Measurements from ENCODE around the gene NAB1.

NAB1 gene

DNA sequence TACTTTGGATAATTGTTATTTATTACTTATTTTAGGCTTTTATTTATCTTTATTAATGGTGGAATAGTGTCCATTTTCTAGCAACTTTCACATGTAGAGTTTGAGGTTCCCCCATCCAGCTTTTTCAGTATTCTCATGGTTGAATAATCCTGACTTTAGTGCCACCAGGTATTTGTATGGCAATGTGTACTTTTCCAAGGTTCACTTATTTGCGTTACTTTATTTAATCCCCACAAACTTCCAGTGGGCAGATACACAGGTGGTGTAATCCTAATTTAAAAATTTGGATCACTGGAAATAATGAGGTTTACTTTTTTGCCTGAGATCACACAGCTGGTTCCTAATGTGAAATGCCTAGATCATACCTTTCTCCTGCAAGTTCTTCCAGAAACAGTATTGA is 30.5 kb downstream of the NAB1 start:
- no peak overlapping the region for H3K27ac ChIP-seq (ENCODE audit: low read depth, low read length)
- no peaks in the 10 kb centered on the region for H3K9me3 ChIP-seq (ENCODE audit: low read length)
- H3K9ac ChIP-seq (ENCODE audit: low read length): no peak overlapping the region
- peaks cover 10% of the 10 kb centered on the region for H3K36me3 ChIP-seq (ENCODE audit: insufficient read depth, low read length)
- no peak overlapping the region for H3K4me3 ChIP-seq (ENCODE audit: low read depth in 1 of 2, low read length in 2 of 2)
- peaks cover 14% of the 10 kb centered on the region for H3K4me1 ChIP-seq (ENCODE audit: insufficient read depth, low read length)
- H3K27me3 ChIP-seq (ENCODE audit: control insufficient read depth in 1 of 2, insufficient read depth in 2 of 2, low read length in 2 of 2): no peaks in the 10 kb centered on the region

DNA sequence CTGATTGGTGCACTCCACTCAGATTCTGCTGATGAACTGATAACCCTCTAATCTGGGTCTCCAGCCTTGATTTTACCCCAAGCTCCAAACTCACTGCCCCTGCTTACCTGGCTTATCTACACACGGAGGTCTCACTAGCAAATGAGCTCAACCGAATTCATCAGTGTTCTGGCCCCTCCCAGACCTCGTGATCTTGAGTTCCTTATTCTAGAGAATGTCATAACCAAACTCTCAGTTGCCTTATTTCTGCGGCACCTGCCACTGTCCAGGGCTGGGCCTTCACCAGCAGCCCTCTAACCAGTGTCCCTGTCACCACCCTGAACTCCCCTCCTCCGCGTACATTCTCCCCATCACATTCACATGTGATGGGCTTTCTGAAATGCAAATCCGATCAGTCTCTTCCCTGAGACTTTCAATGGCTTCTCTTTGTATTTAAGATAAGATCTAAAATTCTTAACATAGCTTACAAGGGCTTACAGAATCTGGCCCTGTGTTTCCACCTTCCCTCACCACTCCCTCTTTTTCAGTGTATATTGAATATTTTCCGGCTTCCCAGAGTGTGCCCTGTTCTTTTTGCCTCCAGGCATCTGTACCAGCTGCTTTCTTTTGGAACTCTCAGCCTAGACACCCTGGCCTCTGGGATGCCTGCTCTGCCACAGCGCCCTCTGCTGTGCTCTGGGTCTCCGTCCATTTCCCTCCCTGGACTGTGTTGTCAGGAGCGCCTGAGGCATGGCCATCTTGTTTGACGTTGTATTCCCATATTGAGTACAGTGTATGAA is 31.1 kb downstream of the NAB1 start:
- H3K9ac ChIP-seq (ENCODE audit: low read length): no peak overlapping the region
- peaks cover 4% of the 10 kb centered on the region for H3K36me3 ChIP-seq (ENCODE audit: insufficient read depth, low read length)
- no peak overlapping the region for H3K4me3 ChIP-seq (ENCODE audit: low read depth in 1 of 2, low read length in 2 of 2)
- no peaks in the 10 kb centered on the region for H3K27me3 ChIP-seq (ENCODE audit: control insufficient read depth in 1 of 2, insufficient read depth in 2 of 2, low read length in 2 of 2)
- H3K4me1 ChIP-seq (ENCODE audit: insufficient read depth, low read length): peaks cover 14% of the 10 kb centered on the region
- H3K27ac ChIP-seq (ENCODE audit: low read depth, low read length): no peak overlapping the region
- no peaks in the 10 kb centered on the region for H3K9me3 ChIP-seq (ENCODE audit: low read length)

DNA sequence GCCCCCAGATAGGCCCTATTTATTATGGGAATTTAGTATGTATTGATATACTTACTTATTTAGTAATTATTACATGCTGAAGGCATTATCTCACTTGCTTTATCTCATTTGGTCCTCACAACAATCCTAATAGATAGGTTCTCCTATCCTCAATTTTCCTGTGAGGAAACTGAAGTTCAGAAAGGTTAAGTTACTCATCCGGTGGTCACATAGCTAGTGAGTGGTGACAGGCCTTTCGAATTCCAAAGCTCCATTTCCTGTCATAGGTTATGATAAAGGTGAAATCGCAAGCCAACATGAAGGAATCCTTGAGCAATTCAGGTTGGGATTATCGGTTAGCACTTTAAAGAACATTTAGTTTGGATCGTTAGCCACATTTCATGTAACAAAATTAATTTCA is 33.3 kb downstream of the NAB1 start:
- Histone ChIP-seq H3K9me3 (ENCODE audit: low read length) (no peaks in the 10 kb centered on the region), H3K4me1 (ENCODE audit: insufficient read depth, low read length) (peaks cover 14% of the 10 kb centered on the region), H3K36me3 (ENCODE audit: insufficient read depth, low read length) (peaks cover 6% of the 10 kb centered on the region), H3K9ac (ENCODE audit: low read length) (no peak overlapping the region), H3K4me3 (ENCODE audit: low read depth in 1 of 2, low read length in 2 of 2) (no peak overlapping the region), H3K27ac (ENCODE audit: low read depth, low read length) (no peak overlapping the region), H3K27me3 (ENCODE audit: control insufficient read depth in 1 of 2, insufficient read depth in 2 of 2, low read length in 2 of 2) (no peaks in the 10 kb centered on the region)

DNA sequence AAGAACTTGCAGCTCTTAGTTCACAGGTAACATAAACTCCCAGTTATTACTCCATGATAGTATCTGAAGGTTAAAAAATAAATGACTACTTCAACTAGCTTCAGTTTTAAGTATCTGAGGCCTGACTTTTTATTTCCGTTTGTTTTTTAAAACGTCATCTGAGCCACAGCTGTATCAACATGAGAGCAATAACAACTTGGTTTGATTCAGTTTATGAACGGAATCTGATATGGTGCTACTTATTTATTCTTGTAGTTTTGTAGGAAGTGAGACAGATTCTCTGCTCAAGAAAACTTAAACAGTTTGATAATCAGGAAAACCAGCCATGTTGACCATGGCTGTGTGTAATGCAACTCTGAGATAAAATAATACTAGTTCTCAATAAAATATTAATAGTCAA is 34.9 kb downstream of the NAB1 start:
- Histone ChIP-seq H3K27me3 (ENCODE audit: control insufficient read depth in 1 of 2, insufficient read depth in 2 of 2, low read length in 2 of 2) (no peaks in the 10 kb centered on the region), H3K9ac (ENCODE audit: low read length) (no peak overlapping the region), H3K4me3 (ENCODE audit: low read depth in 1 of 2, low read length in 2 of 2) (no peak overlapping the region), H3K36me3 (ENCODE audit: insufficient read depth, low read length) (peaks cover 19% of the 10 kb centered on the region), H3K9me3 (ENCODE audit: low read length) (no peaks in the 10 kb centered on the region), H3K4me1 (ENCODE audit: insufficient read depth, low read length) (peaks cover 7% of the 10 kb centered on the region), H3K27ac (ENCODE audit: low read depth, low read length) (no peak overlapping the region)

DNA sequence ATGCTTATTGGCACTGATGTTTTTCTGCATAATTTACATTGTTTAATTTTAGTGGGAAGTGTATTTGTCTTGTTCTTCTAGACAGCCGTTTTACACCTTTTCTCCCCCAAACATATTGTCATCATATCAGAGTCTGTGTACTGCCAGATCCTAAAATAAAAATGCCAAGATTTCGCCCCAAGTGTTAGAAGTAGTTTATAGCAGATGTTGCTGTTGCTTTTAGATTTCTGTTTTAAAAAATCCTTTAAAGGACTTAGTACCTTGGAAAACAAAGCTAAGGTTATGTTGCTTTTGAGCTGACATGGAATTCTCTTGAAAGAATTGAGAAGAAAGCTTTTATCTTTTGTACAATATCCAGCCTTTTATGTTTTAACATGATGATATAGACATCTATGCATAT is 36.0 kb downstream of the NAB1 start:
- peaks cover 4% of the 10 kb centered on the region for H3K4me1 ChIP-seq (ENCODE audit: insufficient read depth, low read length)
- H3K9ac ChIP-seq (ENCODE audit: low read length): no peak overlapping the region
- no peak overlapping the region for H3K4me3 ChIP-seq (ENCODE audit: low read depth in 1 of 2, low read length in 2 of 2)
- no peak overlapping the region for H3K27ac ChIP-seq (ENCODE audit: low read depth, low read length)
- no peaks in the 10 kb centered on the region for H3K9me3 ChIP-seq (ENCODE audit: low read length)
- no peaks in the 10 kb centered on the region for H3K27me3 ChIP-seq (ENCODE audit: control insufficient read depth in 1 of 2, insufficient read depth in 2 of 2, low read length in 2 of 2)
- H3K36me3 ChIP-seq (ENCODE audit: insufficient read depth, low read length): peaks cover 19% of the 10 kb centered on the region

DNA sequence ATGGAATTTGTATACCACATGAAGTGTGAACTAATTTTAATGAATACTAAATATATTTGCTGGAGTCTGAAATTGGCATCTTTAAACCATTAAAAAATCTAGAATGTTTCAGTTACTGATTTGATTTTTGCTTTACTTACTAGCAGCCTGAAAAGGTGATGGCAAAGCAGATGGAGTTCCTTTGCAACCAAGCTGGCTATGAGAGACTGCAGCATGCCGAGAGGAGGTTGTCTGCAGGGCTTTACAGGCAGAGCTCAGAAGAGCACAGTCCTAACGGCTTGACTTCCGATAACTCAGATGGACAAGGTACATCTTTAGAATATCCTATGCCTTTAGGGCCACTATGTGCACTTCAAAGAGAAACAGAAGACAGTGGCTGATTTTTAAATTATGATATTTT is 36.5 kb downstream of the NAB1 start:
- Histone ChIP-seq H3K9me3 (ENCODE audit: low read length) (no peaks in the 10 kb centered on the region), H3K27ac (ENCODE audit: low read depth, low read length) (no peak overlapping the region), H3K4me1 (ENCODE audit: insufficient read depth, low read length) (peaks cover 4% of the 10 kb centered on the region), H3K9ac (ENCODE audit: low read length) (no peak overlapping the region), H3K36me3 (ENCODE audit: insufficient read depth, low read length) (peaks cover 19% of the 10 kb centered on the region), H3K27me3 (ENCODE audit: control insufficient read depth in 1 of 2, insufficient read depth in 2 of 2, low read length in 2 of 2) (no peaks in the 10 kb centered on the region), H3K4me3 (ENCODE audit: low read depth in 1 of 2, low read length in 2 of 2) (no peak overlapping the region)

DNA sequence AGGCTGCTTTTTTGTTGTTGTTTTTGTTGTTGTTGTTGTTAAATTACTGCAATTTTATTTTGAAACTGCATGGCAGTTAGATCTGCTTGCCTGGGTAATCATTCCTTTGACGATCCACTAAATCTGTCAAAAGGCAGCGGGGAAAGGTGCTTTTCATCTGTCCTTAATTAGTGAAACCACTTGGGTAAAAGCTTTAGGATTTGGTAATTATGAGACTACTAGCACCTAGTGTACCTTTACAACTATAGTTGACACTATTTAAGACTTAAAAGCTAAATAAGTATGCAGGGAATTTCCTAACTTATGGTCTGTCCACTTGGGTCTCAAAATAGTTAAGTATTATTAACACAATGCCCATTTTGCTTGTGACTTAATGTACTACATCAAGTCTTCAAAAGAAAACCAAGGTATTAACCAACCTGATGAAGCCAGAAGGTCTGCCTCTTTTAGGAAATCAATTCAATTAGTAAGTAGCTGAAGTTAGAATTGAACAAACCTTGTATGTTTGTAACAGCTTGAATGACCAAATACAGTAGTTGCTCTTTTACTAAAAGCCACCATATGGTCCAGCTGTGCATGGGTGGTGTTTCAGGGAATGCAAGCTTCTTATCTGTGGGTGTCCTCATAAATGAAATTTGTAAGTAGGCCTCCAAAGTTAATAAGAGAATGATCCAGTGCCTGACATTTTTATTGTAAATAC is 44.8 kb downstream of the NAB1 start:
- Histone ChIP-seq H3K9ac (ENCODE audit: low read length) (no peak overlapping the region), H3K27me3 (ENCODE audit: control insufficient read depth in 1 of 2, insufficient read depth in 2 of 2, low read length in 2 of 2) (no peaks in the 10 kb centered on the region), H3K27ac (ENCODE audit: low read depth, low read length) (no peak overlapping the region), H3K36me3 (ENCODE audit: insufficient read depth, low read length) (no peaks in the 10 kb centered on the region), H3K4me3 (ENCODE audit: low read depth in 1 of 2, low read length in 2 of 2) (no peak overlapping the region), H3K9me3 (ENCODE audit: low read length) (no peaks in the 10 kb centered on the region), H3K4me1 (ENCODE audit: insufficient read depth, low read length) (no peaks in the 10 kb centered on the region)

DNA sequence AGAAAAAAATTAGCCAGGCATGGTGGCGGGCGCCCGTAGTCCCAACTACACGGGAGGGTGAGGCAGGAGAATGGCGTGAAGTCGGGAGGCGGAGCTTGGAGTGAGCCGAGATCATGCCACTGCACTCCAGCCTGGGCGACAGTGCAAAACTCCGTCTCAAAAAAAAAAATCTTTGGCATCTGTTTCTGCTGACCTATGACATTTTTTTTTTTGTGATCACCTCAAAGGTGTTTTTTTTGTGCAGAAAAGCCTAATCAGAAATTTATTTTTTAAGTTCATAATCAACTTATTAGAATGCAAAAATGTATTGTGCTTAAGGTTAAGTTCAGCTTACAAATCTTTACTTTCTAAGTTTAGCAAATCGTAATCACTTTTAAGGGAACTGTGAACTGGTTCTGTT is 45.6 kb downstream of the NAB1 start:
- H3K4me3 ChIP-seq (ENCODE audit: low read depth in 1 of 2, low read length in 2 of 2): no peak overlapping the region
- H3K36me3 ChIP-seq (ENCODE audit: insufficient read depth, low read length): no peaks in the 10 kb centered on the region
- no peaks in the 10 kb centered on the region for H3K27me3 ChIP-seq (ENCODE audit: control insufficient read depth in 1 of 2, insufficient read depth in 2 of 2, low read length in 2 of 2)
- no peaks in the 10 kb centered on the region for H3K4me1 ChIP-seq (ENCODE audit: insufficient read depth, low read length)
- H3K27ac ChIP-seq (ENCODE audit: low read depth, low read length): no peak overlapping the region
- H3K9me3 ChIP-seq (ENCODE audit: low read length): no peaks in the 10 kb centered on the region
- no peak overlapping the region for H3K9ac ChIP-seq (ENCODE audit: low read length)

DNA sequence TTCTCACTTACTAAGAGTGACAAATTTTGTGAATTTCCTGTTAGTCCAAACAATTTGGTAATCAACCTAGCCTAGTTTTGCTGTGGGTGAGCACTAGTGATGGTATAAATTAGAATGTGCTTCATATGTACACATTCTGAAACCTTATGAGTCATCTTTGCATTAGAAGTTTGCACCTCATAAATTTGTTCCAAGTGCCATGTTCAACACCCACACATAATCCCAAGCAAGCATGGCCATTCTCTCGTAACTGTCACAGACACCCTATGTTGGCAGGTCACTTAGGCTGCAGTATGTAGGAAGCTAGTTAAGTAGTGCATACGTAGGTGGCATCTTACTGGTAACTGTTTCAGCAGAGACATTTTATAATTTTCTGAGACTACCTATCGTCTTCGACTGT is 46.9 kb downstream of the NAB1 start:
- no peak overlapping the region for H3K4me3 ChIP-seq (ENCODE audit: low read depth in 1 of 2, low read length in 2 of 2)
- no peaks in the 10 kb centered on the region for H3K27me3 ChIP-seq (ENCODE audit: control insufficient read depth in 1 of 2, insufficient read depth in 2 of 2, low read length in 2 of 2)
- H3K9me3 ChIP-seq (ENCODE audit: low read length): no peaks in the 10 kb centered on the region
- H3K4me1 ChIP-seq (ENCODE audit: insufficient read depth, low read length): no peaks in the 10 kb centered on the region
- H3K27ac ChIP-seq (ENCODE audit: low read depth, low read length): no peak overlapping the region
- no peak overlapping the region for H3K9ac ChIP-seq (ENCODE audit: low read length)
- no peaks in the 10 kb centered on the region for H3K36me3 ChIP-seq (ENCODE audit: insufficient read depth, low read length)

DNA sequence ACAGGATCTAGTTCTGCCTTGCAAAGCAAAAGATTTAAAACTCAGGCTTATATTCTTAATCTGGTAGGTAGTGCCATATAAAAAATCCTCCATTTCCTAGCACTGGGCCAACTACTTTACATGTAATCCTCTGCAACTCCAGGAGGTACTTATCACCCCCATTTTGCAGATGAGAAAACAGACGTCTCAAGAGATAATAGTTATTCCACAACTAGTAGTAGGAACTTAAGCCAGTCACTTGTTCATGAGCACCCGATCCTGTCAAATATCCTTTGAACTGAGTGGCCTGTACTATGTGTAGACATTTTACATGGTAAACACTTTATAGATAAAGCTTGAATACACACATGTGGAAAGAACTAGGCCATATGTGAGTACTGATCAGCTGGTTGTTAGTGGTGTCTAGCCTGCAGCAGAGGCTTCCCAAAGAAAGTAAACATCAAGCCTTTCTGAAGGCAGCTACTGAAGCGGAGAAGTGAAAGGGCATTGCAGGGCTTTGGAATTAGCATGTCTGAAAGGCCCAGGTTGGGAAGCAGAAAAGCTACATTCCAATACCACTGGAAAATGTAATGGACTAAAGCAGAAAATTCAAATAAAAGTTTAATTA is 48.0 kb downstream of the NAB1 start:
- H3K4me1 ChIP-seq (ENCODE audit: insufficient read depth, low read length): no peaks in the 10 kb centered on the region
- H3K27ac ChIP-seq (ENCODE audit: low read depth, low read length): no peak overlapping the region
- no peaks in the 10 kb centered on the region for H3K9me3 ChIP-seq (ENCODE audit: low read length)
- no peak overlapping the region for H3K9ac ChIP-seq (ENCODE audit: low read length)
- no peaks in the 10 kb centered on the region for H3K27me3 ChIP-seq (ENCODE audit: control insufficient read depth in 1 of 2, insufficient read depth in 2 of 2, low read length in 2 of 2)
- no peaks in the 10 kb centered on the region for H3K36me3 ChIP-seq (ENCODE audit: insufficient read depth, low read length)
- no peak overlapping the region for H3K4me3 ChIP-seq (ENCODE audit: low read depth in 1 of 2, low read length in 2 of 2)

DNA sequence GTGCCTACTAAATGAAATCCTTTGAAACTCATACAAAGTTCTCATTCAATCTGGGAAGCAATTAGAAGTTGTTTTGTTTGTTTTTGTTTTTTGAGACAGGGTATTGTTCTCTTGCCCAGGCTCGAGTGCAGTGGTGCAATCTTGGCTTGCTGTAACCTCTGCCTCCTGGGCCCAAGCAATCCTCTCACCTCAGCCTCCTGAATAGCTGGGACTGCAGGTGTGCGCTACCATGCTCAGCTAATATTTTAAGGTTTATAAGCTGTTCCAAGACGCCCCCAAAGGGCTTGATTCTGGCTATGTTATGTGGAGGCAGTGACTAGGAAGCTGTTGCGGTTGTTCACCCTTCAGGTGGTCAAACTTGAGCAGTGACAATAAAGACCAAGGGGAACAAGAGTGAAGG is 48.5 kb downstream of the NAB1 start:
- no peak overlapping the region for H3K27ac ChIP-seq (ENCODE audit: low read depth, low read length)
- H3K9ac ChIP-seq (ENCODE audit: low read length): no peak overlapping the region
- no peak overlapping the region for H3K4me3 ChIP-seq (ENCODE audit: low read depth in 1 of 2, low read length in 2 of 2)
- H3K4me1 ChIP-seq (ENCODE audit: insufficient read depth, low read length): no peaks in the 10 kb centered on the region
- H3K27me3 ChIP-seq (ENCODE audit: control insufficient read depth in 1 of 2, insufficient read depth in 2 of 2, low read length in 2 of 2): no peaks in the 10 kb centered on the region
- no peaks in the 10 kb centered on the region for H3K9me3 ChIP-seq (ENCODE audit: low read length)
- no peaks in the 10 kb centered on the region for H3K36me3 ChIP-seq (ENCODE audit: insufficient read depth, low read length)
